IPS-NIHi7 (cell line): Measurements from ENCODE around the gene OR52A5.
"Not testable (repeated sequence)": the region's sequence is repeated elsewhere in the genome, so short reads cannot be mapped to it uniquely, and the experiment has no call there.

ENCODE experiments used
- DNase-seq: peaks from one replicate; pipeline ENCODE4 v3.0.0; 2012; ENCODE audit warnings: mixed read lengths; ENCODE audit errors: extremely low spot score

The OR52A5 gene

DNA sequence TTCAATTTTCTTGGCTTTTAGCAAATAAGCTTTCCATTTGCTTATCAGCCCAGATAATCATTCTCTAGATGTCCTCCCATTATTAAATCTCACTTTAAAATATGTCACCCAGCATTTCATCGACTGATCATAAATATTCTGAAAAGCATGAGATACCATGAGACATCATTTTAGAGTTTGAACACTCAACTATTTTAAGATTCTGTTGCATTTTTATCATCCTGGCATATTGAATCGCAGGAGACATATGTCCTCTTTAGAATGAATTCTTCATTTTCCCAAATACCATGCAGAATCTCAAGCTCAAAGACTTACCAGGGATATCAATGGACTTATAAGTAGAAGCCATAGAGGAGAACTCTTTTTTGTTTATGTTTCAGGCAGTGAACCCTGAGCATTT, at the start of gene OR52A5:
OR52A5 (minus strand) TSS at position 361 of the 400 bp plus-strand sequence. CDS start 5,714 bp downstream, outside the sequence.
- no peak for DNase-seq

DNA sequence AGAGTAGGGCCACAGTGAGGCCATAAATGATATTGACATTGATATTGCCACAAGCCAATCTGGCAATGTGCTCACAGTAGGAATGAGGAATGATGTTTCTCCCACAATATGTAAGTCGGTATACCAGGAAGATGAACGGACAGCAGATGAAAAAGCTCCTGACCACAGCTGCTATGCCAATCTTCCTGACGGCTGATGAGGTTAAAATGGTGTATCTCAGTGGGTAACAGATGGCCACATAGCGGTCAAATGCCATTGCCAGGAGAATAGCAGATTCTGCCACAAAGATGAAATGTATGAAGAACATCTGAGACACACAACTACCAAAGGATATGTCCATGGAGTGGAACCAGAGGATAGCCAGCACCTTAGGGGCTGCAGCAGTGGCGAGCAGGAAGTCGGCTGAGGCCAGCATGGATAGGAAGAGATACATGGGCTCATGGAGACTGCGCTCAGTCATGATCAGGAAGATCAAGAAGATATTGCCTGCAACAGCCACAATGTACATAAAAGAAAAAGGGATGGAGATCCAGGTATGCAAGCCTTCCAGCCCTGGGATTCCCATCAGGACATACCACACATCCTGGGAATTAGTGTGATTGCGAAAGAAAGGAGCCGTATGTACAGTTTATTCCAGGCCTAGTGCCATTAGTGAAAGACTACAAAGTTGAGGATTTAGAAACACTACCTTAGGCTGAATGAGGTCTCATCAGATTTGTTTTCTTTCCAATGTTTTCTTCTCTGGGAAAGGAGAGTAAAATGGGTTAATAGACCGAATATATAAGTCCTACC, 40.1 kb upstream of the OR52A5 start:
- no peak for DNase-seq

DNA sequence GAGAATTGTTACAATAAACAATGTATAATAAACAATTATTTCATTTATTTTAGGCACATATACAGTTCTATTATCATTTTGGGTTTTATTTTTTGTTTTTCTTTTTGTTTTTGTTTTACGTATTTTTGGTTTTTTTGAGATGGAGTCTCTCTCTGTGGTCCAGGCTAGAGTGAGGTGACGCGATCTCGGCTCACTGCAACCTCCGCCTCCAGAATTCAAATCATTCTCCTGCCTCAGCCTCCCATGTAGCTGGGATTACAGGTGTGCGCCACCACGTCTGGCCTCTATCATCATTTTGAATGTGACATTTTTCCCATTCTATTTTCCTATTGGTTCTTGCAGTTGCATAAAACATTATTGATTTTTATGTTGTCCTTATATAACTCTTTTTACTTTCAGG, 36.8 kb upstream of the OR52A5 start:
- DNase-seq = no peak

DNA sequence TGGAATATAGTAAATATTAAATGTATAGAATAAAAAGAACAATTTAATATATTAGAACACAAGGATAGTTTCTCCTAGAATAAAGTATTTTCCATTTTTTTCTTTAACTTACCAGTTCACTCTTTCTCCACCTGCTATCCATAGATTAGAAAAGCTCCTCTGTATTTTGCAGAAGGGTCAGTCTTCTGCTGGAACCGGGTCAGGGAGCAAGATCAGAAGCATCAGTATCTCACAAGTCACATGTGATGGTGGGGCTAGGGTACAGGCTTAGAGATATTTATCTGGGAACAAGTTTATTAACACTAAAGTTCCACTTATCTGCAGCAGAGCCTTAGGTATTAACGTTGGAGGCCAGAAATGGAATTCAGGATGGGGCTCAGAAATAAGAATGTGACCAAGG, 33.7 kb upstream of the OR52A5 start:
- no peak for DNase-seq

DNA sequence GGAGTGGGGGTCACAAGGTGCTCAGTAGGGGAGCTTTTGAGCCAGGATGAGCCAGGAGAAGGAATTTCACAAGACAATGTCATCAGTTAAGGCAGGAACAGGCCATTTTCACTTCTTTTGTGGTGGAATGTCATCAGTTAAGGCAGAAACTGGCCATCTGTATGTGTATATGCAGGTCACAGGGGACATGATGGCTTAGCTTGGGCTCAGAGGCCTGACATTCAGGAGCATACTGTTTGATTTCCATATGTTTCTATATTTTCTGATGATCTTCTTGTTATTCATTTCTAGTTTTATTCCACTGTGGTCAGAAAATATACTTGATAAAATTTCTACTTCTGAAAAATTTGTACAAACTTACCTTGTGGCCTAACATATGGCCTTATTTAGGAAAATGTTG, 27.7 kb upstream of the OR52A5 start:
- DNase-seq = not testable (repeated sequence)

DNA sequence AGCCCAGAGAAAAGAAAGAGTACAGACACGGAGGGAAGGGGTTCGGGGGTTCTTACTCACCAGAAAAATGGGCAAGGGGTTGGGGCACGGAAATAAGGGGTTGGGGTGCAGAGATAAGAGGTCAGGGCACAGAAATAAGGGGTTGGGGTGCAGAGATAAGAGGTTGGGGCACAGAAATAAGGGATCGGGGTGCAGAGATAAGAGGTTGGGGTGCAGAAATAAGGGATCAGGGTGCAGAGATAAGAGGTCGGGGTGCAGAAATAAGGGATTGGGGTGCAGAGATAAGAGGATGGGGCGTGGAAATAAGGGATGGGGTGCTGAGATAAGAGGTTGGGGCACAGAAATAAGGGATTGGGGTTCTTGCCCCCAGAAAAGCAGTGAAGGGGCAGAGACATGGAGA, 26.7 kb upstream of the OR52A5 start:
- not testable (repeated sequence) for DNase-seq

DNA sequence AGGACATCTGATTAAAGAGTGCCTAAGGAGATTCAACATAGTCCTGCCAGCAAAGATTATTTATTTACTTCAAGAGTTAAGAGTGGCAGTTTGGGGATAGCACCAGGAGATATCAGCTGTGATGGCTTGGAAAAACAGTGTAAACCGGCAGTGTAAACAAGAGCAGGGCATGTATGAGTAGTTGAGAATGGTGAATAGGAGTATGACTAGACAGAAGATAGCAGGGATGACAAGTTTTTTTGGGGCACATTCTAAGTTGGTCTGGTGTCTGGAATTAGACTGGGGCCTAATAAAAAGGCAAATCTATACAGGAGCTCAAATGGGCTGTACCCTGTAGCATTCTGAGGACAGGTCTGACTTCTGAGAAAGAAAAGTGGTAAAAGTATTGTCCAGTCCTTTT, 22.9 kb upstream of the OR52A5 start:
- not testable (repeated sequence) for DNase-seq

DNA sequence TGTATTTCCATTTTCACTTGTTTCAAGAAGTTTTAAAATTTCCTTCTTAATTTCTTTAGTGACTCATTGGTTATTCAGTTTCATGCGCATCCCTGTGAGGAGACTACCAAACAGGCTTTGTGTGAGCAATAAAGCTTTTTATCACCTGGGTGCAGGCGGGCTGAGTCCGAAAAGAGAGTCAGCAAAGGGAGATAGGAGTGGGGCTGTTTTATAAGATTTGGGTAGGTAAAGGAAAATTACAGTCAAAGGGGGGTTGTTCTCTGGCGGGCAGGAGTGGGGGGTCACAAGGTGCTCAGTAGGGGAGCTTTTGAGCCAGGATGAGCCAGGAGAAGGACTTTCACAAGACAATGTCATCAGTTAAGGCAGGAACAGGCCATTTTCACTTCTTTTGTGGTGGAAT, 22.1 kb upstream of the OR52A5 start:
- not testable (repeated sequence) for DNase-seq

DNA sequence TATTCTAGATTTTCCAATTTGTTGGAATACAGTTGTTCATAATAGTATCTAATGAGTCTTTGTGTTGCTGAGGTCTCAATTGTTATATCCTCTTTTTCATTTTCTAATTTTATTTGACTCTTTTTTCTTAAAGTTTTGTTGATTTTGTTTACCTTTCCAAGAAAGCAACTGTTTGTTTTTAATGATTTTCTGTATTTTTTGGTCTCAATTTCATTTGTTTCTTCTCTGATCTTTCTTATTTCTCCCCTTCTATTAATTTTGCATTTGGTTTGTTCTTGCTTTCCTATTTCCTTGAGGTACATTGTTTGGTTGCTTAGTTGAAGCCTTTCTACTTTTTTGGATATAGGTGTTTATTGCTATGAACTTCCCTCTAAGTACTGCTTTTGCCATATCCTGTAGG, 21.6 kb upstream of the OR52A5 start:
- no peak for DNase-seq

DNA sequence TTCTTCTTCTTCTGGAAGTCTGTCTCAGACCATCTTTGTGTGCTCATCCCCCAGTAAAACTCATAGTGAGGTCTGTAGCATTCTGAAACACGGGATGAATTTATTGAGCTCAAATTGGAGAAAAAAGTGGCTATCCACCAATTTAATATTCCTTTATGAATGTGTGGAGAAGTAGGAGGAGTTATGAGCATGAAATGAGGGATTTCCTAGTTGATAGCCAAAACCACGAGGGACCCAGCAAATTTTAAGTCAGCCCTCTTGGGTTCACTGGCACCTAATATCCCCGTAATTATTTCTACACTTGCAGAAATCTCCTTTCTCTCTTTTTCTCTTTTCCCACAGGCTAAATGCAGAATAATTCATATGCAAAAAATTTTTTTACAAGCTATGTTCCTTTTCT, 16.5 kb upstream of the OR52A5 start, which contains the start of gene OR52A1:
OR52A1 (minus strand) TSS at position 101 of the 400 bp plus-strand sequence. CDS start 2,388 bp downstream, outside the sequence.
- DNase-seq = no peak

DNA sequence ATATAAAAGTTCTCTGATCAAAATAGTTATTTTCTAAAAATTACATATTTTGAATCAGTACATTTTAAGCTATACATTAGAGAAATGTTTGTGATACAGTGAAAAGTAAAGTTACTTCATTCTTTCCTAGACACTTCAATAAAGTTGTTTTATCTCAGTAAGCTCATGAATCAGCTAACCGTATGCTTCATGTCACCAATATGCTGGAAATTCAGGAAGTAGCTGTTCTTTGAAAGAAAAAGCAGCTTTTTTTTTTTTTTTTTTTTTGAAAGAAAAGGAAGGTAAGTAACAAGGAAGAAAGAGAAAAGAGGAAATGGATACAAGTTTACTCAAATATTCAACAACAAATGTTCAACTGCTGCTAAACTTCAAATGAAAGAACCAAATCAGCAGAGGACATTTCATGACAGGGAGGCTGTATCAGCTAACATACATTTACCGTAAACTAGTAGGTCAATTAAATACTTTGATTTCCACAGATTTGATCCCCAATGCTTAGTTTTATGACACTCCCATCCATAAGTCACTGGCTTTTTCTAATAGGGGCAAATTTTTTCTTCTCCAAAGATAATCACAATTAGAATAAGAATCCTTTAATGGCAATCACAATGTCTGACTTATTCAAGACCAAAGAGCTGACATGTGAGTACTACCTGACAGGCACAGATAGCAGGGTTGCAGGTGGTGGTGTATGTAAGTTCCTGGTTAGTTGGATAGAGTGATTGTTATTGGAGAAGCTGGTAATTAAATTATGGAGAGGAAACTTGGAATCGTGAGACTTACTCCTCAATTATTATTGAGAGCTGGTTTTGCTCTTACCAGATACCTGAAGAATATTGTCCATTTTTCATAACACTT, 15.6 kb upstream of the OR52A5 start:
- no peak for DNase-seq

DNA sequence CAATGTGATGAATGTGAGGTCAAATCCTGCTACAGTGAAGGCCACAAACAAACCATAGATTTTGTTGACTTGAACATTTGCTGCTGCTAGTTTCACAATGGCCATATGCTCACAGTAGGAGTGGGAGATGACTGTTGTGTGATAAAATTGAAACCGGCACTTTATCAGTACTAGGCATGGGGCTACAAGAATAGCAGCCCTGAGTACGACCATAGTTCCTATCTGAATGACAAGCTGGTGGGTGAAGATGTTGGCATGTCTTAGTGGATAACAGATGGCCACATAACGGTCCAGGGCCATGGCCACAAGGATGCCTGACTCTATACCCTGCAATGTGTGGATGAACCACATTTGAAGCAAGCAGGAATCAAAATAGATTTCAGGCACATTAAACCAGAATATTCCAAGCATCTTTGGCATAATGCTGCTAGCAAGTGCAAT, 13.6 kb upstream of the OR52A5 start:
- DNase-seq = no peak

DNA sequence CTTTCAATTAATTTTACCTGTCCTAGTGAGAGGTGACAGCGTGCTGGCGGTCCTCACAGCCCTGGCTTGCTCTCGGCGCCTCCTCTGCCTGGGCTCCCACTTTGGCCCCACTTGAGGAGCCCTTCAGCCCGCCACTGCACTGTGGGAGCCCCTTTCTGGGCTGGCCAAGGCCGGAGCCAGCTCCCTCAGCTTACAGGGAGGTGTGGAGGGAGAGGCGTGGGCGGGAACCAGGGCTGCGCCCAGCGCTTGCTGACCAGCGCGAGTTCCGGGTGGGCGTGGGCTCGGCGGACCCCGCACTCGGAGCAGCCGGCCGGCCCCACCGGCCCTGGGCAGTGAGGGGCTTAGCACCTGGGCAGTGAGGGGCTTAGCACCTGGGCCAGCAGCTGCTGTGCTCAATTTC, 6.0 kb upstream of the OR52A5 start:
- not testable (repeated sequence) for DNase-seq

DNA sequence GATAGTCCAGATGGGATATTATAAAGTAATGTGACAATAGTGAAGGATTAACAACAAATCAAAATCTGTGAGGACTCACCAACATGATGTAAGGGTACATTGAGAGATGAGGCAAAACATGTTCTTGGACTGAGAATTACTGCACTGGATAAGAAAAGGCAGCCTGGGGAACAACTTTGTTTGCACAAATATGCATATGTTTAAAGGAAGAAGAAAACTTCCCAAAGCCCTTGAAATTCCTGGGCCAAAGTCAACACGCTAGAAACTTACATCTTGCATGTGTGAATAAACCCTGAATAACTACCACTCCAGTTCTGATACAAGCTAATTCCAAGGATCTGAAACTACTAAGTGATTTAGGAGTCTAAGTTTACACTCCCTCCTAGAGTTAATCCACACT, 1.1 kb downstream of the OR52A5 start:
- DNase-seq = no peak

DNA sequence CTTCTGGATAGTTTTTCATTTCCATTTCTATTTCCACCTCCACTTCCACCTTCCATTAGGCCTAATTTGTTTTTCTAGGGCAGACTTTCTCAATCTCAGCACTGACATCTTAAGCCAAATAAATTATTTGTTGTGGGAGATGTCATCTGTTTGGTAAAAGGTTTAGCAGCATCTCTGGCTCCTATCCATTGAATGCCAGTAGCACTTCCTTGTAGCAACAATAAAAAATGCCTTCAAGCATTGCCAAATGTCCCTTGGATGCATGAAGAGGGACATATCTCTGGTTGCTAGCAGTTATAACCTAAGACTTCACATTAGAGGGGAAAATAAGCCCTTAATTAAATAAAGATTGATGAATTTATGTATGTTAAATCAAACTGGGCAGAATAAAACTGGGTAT, 1.9 kb downstream of the OR52A5 start:
- no peak for DNase-seq

DNA sequence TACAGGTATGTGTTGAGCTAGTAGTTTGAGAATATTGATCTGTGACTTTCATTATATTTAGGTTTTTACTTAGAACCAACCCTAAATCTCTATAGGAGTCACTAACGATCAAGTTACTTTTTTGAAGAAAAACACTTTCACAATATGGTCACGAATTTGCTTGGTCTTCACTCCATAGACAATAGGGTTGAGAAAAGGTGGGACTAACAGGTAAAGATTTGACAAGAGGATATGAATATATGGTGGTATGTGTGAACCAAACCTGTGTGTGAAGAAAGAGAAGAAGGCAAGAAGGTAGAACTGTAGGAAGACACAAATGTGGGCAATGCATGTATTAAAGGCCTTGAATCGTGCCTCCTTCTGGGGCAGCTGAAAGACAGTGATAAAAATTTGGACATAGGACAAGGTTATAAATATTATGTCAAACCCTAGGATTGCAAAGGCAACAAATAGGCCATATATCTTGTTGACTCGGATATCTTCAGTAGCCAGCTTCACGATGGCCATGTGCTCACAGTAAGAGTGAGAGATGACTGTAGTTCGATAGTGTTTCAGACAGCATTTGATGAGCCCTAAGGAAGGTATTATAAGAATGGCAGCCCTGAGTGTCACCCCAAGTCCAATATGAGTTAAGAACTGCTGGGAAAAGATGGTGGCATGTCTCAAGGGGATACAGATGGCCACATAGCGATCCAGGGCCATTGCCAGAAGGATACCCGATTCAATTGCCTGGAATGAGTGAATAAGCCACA, 6.4 kb downstream of the OR52A5 start:
- DNase-seq = no peak

DNA sequence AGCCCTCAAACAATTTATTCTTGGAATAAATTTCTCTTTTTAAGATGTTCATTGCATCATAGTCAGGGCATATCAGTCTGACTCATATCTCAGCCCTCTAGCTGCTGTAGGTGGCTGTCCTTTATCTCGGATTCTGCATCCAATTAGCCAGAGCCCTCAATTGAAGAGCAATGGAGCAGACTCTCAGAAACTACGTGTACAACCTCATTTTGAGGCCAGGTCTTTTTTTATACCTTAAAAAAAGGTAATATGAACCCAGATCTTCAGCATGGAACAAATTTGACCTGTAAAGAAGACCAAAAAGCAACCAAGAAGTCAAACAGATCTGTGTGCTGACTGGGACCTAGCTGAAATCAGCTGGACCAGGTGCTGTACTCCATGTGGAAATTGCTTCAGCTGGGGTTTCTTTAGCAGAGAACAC, 8.7 kb downstream of the OR52A5 start:
- no peak for DNase-seq

DNA sequence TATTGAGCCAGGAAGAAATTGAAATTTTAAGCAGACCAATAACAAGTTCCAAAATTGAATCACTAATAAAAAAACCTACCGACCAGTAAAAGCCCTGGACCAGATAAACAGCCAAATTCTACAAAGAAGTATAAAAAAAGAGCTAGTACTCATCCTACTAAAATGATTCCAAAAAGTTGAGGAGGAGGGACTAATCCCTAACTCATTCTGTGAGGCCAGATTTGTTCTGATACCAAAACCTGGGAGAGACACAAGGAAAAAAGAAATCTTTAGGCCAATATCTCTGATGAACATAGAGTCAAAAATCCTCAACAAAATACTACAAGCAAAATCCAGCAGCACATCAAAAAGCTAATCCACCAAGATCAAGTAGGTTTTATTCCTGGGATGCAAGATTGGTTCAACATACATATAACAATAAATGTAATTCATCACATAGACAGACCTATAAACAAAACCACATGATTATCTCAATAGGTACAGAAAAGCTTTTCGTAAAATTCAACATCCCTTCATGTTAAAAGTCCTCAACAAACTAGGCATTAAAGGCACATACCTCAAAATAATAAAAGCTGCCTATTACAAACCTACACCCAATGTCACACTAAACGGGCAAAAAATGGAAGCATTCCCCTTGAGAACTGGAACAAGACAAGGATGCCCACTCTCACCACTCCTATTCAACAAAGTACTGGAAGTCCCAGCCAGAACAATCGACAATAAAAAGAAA, 13.1 kb downstream of the OR52A5 start:
- DNase-seq = no peak

DNA sequence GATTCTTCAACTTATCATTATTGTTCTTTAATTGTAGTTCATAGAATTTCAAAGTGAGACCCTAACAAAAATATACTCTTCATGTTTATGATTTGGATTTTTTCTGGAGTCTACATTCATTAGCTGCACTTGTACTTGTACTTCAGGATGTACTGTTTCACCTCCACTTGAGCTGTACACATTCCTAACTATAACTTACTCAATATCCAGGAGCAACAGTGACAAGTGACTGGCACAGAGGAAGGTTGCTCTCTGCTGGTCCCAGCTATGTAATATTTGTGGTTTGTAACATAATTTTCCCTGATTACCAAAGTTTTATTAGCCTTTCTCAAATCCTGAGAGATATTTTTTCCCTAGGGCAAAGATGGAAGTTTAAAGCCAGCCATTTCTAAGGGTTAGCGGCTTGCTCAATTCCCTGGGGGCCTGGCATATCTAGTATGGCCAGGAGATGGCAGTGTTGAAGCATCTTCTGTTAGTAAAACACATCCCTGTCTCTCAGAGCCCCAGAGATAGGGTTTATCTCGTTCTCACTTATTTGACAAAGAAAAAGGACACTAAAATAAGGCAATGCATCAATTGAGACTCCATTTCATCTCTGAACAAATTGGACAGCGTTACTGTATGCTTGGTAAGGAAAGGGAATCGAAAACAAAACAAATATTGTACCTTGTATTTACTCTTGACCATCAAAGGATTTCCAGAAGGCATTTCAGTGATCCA, 14.2 kb downstream of the OR52A5 start:
- peak; percentile 64 for DNase-seq

DNA sequence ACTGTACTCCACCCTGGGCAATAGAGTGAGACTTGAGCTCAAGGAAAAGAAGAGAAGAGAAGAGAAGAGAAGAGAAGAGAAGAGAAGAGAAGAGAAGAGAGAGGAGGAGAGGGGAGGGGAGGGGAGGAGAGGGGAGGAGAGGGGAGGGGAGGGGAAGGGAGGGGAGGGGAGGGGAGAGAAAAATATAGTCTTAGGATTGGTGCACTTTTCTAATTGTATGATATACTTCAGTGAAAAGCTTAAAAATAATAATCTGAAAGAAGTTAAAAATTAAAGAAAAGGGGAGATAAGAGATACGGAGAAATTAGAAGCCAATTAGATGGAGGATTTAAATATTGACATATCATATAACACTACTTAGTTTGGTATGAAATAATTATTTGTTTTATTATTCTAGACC, 19.3 kb downstream of the OR52A5 start:
- no peak for DNase-seq

DNA sequence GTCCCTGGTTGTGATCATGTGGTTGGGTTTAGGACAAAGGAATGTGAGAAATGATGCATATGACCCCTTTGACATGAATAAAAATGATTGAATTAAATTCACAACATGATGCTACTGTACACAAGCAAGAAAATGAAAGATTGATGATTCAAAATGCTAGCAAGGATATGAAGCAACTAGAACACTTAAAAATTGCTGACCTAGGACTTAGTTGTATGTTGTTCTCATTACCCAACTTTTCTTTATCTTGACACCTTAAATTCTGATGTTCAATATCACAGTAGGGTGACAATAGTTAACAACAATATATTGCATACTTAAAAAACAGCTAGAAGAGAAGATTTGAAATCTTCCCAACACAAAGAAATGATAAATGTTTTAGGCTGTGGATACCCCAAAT, 20.6 kb downstream of the OR52A5 start:
- no peak for DNase-seq
